Smooth muscle cell (in vitro differentiated cells): ENCODE measurements around the gene KCNK13. TPM values are rescaled to one million over a fixed set of nuclear protein-coding genes. Genes with fewer than 3 reads are reported as not detected.

ENCODE experiments used
- DNase-seq: peaks from one replicate; lab custom pipeline; 2025; ENCODE audit not compliant: unreplicated experiment; lab: John Stamatoyannopoulos, UW
- H2AFZ ChIP-seq: fragments of 200-600 bp; sonication (generic); 2 replicates; pipeline ENCODE4 v1.6.0; 2016; ENCODE audit warnings: antibody characterized with exemption, low read depth, mild to moderate bottlenecking
- H3F3A ChIP-seq: fragments of 200-600 bp; sonication (generic); 2 replicates; pipeline ENCODE4 v1.6.0; 2017; ENCODE audit warnings: antibody characterized with exemption, low read depth
- H3K27ac ChIP-seq: fragments of 200-600 bp; sonication (generic); 2 replicates; pipeline ENCODE4 v1.5.1; 2016; ENCODE audit warnings: low read depth, mild to moderate bottlenecking
- H3K27me3 ChIP-seq: fragments of 200-600 bp; sonication (generic); 2 replicates; pipeline ENCODE4 v1.6.1; 2016; ENCODE audit warnings: low read depth, mild to moderate bottlenecking
- H3K36me3 ChIP-seq: fragments of 200-600 bp; sonication (generic); 2 replicates; pipeline ENCODE4 v1.5.1; 2016; ENCODE audit warnings: low read depth
- H3K4me1 ChIP-seq: fragments of 200-600 bp; sonication (generic); 2 replicates; pipeline ENCODE4 v1.5.1; 2016; ENCODE audit warnings: low read depth
- H3K4me2 ChIP-seq: fragments of 200-600 bp; sonication (generic); 2 replicates; pipeline ENCODE4 v1.6.0; 2016; ENCODE audit warnings: mild to moderate bottlenecking
- H3K4me3 ChIP-seq: fragments of 200-600 bp; sonication (generic); 2 replicates; pipeline ENCODE4 v1.5.1; 2016; ENCODE audit warnings: mild to moderate bottlenecking
- H3K79me2 ChIP-seq: fragments of 200-600 bp; sonication (generic); 2 replicates; pipeline ENCODE4 v1.6.0; 2016; ENCODE audit warnings: low read depth, mild to moderate bottlenecking
- H3K9ac ChIP-seq: fragments of 200-600 bp; sonication (generic); 2 replicates; pipeline ENCODE4 v1.6.0; 2016; ENCODE audit warnings: low read depth
- H3K9me3 ChIP-seq: fragments of 200-600 bp; sonication (generic); replicated peaks from 2 replicates; pipeline ENCODE4 v1.5.1; 2016; ENCODE audit warnings: low read depth
- H4K20me1 ChIP-seq: fragments of 200-600 bp; sonication (generic); 2 replicates; pipeline ENCODE4 v1.6.0; 2016; ENCODE audit warnings: low read depth
- CTCF ChIP-seq: fragments of 200-600 bp; sonication (generic); IDR thresholded peaks from 2 replicates; pipeline ENCODE4 v1.5.1; 2017; ENCODE audit warnings: borderline replicate concordance, mild to moderate bottlenecking, antibody characterized with exemption; ENCODE audit not compliant: insufficient read depth, poor library complexity, severe bottlenecking
- WGBS: methylation state at CpG from one replicate; pipeline ENCODE4 v1.1.7; 2016; ENCODE audit warnings: low lambda C conversion rate; 5-methylcytosine and 5-hydroxymethylcytosine counted together
- polyA plus RNA-seq: library from polyadenylated mRNA; unstranded; fragments of >200 nt; fragmentation: Nextera tagmentation; extraction: Ambion mirVana; gene quantifications from 2 replicates; pipeline ENCODE4 v1.2.1, GENCODE V29; 2016
- total RNA-seq: library from RNA; depleted of rRNA; stranded (reverse); fragments of >200 nt; gene quantifications from 2 replicates; pipeline ENCODE4 v1.2.3, GENCODE V29; 2014

The KCNK13 gene
- total and polyA plus RNA-seq, 2 experiments from 2014 or later, result 0.45 TPM; not detected in 1

- H3F3A ChIP-seq, result no peaks in the 10 kb centered on the region
- H3K9ac ChIP-seq, result no peak overlapping the region
- no peaks in the 10 kb centered on the region for H3K36me3 ChIP-seq
- TF ChIP-seq CTCF, result no peak
- no peaks in the 10 kb centered on the region for H3K4me1 ChIP-seq
- H4K20me1 ChIP-seq, result no peaks in the 10 kb centered on the region
- WGBS, result 96% methylated on average over 15 of the region's 15 CpGs
- no peaks in the 10 kb centered on the region for H3K9me3 ChIP-seq
- no peak for DNase-seq
- H3K4me2 ChIP-seq, result no peak overlapping the region
- no peak overlapping the region for H2AFZ ChIP-seq
- H3K27ac ChIP-seq, result no peak overlapping the region
- H3K27me3 ChIP-seq, result no peaks in the 10 kb centered on the region
- no peaks in the 10 kb centered on the region for H3K79me2 ChIP-seq
- no peak overlapping the region for H3K4me3 ChIP-seq
Measured at GRCh38 chr14:90126260-90126659, 64.5 kb downstream of the KCNK13 start.

GRCh38 chr14:90132821-90133570, 71.2 kb downstream of the KCNK13 start:
- WGBS, result 74% methylated on average over 10 of the region's 10 CpGs
- no peak for DNase-seq

GRCh38 chr14:90136904-90137303, 75.1 kb downstream of the KCNK13 start:
- no peaks in the 10 kb centered on the region for H4K20me1 ChIP-seq
- no peak overlapping the region for H3K4me3 ChIP-seq
- no peaks in the 10 kb centered on the region for H3K36me3 ChIP-seq
- 95% methylated on average over 4 of the region's 4 CpGs for WGBS
- no peaks in the 10 kb centered on the region for H3K27me3 ChIP-seq
- H3K4me1 ChIP-seq, result no peaks in the 10 kb centered on the region
- H2AFZ ChIP-seq, result no peak overlapping the region
- H3F3A ChIP-seq, result no peaks in the 10 kb centered on the region
- no peak for DNase-seq
- H3K4me2 ChIP-seq, result no peak overlapping the region
- H3K9me3 ChIP-seq, result no peaks in the 10 kb centered on the region
- TF ChIP-seq CTCF, result no peak
- no peak overlapping the region for H3K9ac ChIP-seq
- H3K27ac ChIP-seq, result no peak overlapping the region
- H3K79me2 ChIP-seq, result no peaks in the 10 kb centered on the region

More at GRCh38 chr14:90132821-90133570, 71.2 kb downstream of the KCNK13 start:
- Histone ChIP-seq H4K20me1 (no peaks in the 10 kb centered on the region), H3F3A (no peaks in the 10 kb centered on the region), H3K9me3 (no peaks in the 10 kb centered on the region), H2AFZ (no peak overlapping the region), H3K36me3 (no peaks in the 10 kb centered on the region), H3K79me2 (no peaks in the 10 kb centered on the region), H3K9ac (no peak overlapping the region), H3K27ac (no peak overlapping the region), H3K4me2 (no peak overlapping the region), H3K4me3 (no peak overlapping the region), H3K4me1 (no peaks in the 10 kb centered on the region), H3K27me3 (no peaks in the 10 kb centered on the region)
- no peak for TF ChIP-seq CTCF

- 58% methylated on average over 4 of the region's 4 CpGs for WGBS
- no peaks in the 10 kb centered on the region for H4K20me1 ChIP-seq
- no peak overlapping the region for H3K4me3 ChIP-seq
- DNase-seq, result no peak
- no peak overlapping the region for H3K4me2 ChIP-seq
- no peaks in the 10 kb centered on the region for H3K36me3 ChIP-seq
- H3K79me2 ChIP-seq, result no peaks in the 10 kb centered on the region
- no peaks in the 10 kb centered on the region for H3K9me3 ChIP-seq
- TF ChIP-seq CTCF, result no peak
- H3K27ac ChIP-seq, result no peak overlapping the region
- H3F3A ChIP-seq, result no peaks in the 10 kb centered on the region
- no peaks in the 10 kb centered on the region for H3K4me1 ChIP-seq
- H3K9ac ChIP-seq, result no peak overlapping the region
- no peaks in the 10 kb centered on the region for H3K27me3 ChIP-seq
- no peak overlapping the region for H2AFZ ChIP-seq
Measured at GRCh38 chr14:90137807-90138206, 76.0 kb downstream of the KCNK13 start.
